H7 (cell line): Measurements from ENCODE around the gene MGARP. TPM values are rescaled to one million over a fixed set of nuclear protein-coding genes. Genes with fewer than 3 reads are reported as not detected.

Experiments
- DNase-seq: peaks from one replicate; pipeline ENCODE4 v3.0.0; 2012
- H3K27me3 ChIP-seq: 2 replicates; pipeline ENCODE4 v1.6.0; 2011; ENCODE audit warnings: mild to moderate bottlenecking, low read length; ENCODE audit not compliant: control insufficient read depth, insufficient read depth
- H3K36me3 ChIP-seq: replicated peaks from 2 replicates; pipeline ENCODE4 v1.5.1; 2011; ENCODE audit warnings: low read length; ENCODE audit not compliant: control insufficient read depth, insufficient read depth
- H3K4me3 ChIP-seq: 2 replicates; pipeline ENCODE4 v1.5.1; 2011; ENCODE audit warnings: low read depth, mild to moderate bottlenecking, control low read depth, low read length, moderate library complexity; ENCODE audit not compliant: insufficient read depth
- total RNA-seq: library from RNA; depleted of rRNA; stranded (reverse); fragments of >200 nt; shearing (Covaris generic); gene quantifications from 2 replicates; pipeline ENCODE4 v1.2.3, GENCODE V29; 2014

MGARP gene
- total RNA-seq, 1 experiment from 2014 or later = 0.21 TPM

DNA sequence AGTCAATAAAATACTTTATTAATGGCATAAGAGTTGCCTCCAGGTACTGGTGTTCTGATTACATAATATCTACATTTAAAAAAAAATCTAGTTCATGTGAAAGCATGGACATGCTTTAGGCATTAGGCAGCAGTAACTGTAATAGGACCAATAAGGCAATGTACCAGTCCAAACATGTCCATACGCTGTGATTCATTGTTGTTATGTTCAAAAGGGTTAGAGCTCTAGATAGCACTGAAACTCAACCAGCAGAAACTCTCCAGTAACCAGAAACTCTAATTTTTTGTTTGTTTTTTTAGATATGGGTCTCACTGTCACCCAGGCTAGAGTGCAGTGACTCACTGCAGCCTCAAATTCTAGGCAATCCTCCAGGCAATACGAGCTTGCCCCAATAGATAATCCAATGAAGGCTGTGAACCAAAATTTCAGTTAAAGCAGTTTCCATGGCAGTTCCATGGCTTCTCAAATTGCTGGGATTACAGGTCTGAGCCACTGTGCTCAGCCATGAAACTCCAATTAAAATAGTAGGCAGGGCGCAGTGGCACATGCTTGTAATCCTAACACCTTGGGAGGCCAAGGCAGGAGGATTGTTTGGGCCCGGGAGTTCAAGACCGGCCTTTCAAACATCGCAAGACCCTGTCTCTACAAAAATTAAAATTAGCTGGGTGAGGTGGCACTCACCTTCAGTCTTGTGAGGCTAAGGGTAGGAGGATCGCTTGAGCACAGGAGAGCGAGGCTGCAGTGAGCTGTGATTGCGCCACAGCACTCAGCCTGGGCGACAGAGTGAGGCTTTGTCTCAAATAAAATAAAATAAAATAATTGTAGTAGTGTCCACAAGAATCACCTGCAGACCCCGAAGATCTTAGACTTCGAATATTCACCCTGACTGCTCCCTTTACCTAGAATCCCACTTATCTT, 36.3 kb downstream of the MGARP start:
- no peak for DNase-seq
- no peaks in the 10 kb centered on the region for H3K27me3 ChIP-seq
- H3K36me3 ChIP-seq = no peaks in the 10 kb centered on the region
- H3K4me3 ChIP-seq = no peak overlapping the region

DNA sequence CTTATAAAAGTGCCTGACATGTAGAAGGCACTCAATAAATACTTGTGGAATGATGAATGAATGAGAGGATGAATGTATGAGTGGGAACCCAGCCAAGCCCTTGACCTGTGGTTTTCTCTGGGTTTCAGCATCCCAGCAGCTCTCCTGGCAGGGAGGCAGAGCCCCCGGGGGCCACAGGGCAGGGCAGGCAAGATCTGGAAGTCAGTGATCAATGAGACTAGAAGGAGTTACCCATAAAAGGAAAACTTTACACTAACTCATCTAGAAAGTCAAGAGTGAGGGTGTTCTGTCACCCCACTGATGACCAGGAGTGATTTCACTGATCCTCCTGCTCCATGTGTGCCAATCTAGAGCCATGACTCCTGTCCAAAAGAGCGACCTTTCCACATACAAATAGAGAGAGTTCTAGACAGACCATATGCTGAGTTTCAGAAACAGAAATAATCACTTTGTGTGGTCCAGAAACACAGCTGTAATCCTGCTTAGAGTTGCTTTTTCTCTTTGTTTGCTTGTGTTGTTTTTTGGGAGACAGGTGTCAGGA, 37.4 kb downstream of the MGARP start:
- Histone ChIP-seq H3K27me3 (no peaks in the 10 kb centered on the region), H3K36me3 (no peaks in the 10 kb centered on the region), H3K4me3 (no peak overlapping the region)
- peak; percentile 13 for DNase-seq

DNA sequence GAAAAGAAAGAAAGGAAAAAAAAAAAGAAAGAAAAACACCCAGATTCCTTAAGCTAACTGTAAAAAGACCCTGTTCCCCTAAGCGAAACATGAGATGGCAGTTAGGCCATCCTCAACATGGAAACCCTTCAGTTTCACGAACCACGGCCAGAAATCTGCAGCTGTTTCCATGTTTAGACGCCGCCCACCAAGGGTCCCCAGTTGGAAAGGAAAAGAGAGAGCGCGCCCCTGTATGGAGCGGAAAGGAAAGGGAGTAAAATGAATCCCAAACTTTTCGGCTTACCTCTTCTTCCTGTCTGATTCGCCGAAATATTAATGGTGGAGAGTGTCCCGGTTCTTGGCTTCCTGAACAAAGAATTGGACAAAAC, 38.3 kb downstream of the MGARP start:
- no peak overlapping the region for H3K4me3 ChIP-seq
- DNase-seq = no peak
- no peaks in the 10 kb centered on the region for H3K36me3 ChIP-seq
- no peaks in the 10 kb centered on the region for H3K27me3 ChIP-seq

DNA sequence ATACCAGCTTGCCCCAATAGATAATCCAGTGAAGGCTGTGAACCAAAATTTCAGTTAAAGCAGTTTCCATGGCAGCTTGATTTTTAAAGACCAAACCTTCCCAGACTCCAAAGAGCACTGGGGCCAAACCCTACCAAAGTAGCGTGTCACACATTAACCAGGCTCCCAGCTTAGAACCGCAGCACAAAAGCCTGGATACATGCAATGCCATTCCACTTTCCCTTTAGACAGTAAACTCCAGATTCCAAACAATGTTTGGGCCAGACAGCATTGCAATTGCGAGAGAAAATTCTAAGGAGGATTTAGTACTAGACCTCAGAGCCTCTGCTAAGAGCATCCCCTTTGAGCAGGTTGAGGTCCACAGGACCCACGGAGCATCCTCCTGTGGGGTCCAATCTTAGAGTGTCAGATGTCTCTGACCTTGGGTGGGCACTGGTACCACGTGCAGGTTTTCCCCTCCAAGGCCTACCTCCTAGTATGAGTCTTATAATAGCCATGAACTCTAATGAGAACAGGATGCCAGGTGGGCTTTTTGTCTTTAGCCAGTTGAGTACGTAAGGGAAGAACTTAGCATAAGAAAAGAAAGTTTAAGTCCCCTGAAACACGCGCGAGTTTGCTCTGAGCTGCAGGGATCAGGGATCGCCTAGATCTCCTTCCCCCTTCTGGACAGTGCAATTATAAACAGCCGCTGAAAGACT, 38.8 kb downstream of the MGARP start:
- H3K4me3 ChIP-seq = no peak overlapping the region
- no peaks in the 10 kb centered on the region for H3K27me3 ChIP-seq
- H3K36me3 ChIP-seq = no peaks in the 10 kb centered on the region
- DNase-seq = peak; percentile 64

DNA sequence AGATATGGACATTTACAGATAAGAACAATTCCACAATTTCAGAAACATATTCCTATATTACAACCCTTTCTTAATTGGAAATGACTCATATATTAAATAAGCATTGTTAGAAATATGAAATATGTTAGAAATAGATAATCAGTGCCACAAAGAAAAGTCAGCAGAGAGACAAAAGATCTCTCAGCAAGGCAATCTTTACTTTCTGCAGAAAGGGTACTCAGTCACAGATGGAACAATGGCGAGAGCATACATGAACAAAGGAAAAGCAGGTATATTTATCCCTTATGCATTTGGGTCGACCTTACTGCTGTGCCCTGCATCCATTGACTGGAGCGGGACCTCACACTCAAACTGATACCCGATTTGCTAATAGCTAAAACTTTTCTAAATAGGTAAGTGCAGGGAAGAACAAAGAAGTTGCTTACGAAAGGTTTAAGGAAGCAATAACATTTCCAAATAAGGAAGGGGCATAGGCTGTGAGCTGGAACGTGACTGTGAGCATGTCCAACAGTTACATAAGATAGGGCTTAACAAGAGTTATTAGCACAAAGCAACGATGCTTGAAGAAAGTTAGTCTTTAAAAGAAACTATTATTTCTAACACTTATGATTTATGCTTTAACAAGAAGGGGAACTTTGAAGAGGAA, 40.8 kb downstream of the MGARP start:
- no peaks in the 10 kb centered on the region for H3K36me3 ChIP-seq

DNA sequence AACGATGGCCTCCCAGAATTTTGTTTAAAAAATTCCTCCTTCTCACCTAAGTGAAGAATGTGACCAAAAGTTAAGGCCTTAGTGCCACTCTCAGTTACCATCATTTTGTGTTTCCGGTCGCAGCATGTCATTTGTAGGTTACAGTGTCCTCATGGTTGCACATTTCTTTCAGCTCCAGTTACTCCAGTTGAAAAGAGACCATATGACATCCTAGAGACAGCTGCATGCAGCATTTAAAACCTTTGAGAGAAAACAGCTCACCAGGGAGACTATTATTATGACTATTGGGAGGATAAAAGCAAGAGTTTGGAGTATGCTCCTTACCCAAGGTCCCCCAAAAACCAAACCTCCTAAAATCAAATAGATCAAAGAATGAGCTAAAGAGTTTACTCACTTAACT, 45.8 kb downstream of the MGARP start:
- Histone ChIP-seq H3K4me3 (no peak overlapping the region), H3K27me3 (no peaks in the 10 kb centered on the region), H3K36me3 (no peaks in the 10 kb centered on the region)
- peak; percentile 13 for DNase-seq

More for the DNA sequence above, 40.8 kb downstream of the MGARP start:
- no peak overlapping the region for H3K4me3 ChIP-seq
- no peak for DNase-seq
- H3K27me3 ChIP-seq = no peaks in the 10 kb centered on the region

DNA sequence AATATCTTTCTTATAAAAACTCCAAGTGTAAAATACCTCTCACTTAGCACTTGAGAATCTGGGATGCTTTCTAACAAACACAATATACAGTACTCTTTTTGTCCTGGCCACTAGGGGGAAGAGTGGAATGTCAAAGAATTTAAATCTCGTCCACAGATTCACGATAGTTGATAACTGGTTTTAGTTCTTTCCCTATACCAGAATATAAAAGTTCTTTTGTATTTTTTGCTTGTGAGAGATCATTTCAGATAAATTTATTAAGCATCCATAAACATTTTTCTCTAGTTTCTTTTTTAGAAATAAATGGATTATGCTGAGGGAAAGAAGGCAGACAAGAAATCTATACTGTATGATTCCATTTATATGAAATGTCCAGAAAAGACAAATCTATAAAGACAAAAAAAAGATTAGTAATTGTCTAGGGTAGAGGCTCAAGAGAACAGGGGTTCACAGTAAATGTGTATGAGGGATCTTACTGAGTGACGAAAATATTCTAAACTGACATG, 50.4 kb downstream of the MGARP start:
- no peak overlapping the region for H3K4me3 ChIP-seq
- no peaks in the 10 kb centered on the region for H3K27me3 ChIP-seq
- H3K36me3 ChIP-seq = no peaks in the 10 kb centered on the region
- DNase-seq = peak; percentile 42

DNA sequence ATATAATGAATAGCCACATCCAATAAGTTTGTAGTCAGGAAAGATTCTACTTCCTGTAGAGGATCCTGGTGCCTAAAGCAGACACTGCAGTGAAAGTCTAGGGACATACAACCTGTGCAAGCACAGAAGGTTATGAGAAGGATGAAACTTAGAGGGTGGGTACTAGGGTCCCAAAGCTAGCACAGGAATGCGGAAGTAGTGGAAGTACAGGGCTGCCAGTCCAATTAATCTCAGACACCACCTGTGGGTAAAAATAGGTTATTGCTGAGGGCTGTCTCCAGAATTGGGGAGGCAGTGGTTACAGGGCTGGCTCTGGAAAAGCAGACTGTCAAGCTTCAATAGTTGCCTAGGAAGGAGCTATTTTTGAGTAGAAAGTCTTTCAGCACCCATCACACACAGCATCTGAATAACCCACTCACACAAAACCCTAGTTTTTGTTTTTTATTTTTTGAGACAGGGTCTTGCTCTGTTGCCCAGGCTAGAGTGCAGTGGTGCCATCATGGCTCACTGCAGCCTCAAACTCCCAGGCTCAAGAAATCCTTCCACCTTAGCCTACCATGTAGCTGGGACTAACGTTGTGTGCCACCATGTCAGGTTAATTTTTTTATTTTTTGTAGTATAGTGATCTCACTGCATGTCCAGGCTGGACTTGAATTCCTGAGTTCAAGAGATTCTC, 52.2 kb downstream of the MGARP start:
- H3K27me3 ChIP-seq = no peaks in the 10 kb centered on the region
- H3K36me3 ChIP-seq = no peaks in the 10 kb centered on the region
- no peak for DNase-seq
- H3K4me3 ChIP-seq = no peak overlapping the region

DNA sequence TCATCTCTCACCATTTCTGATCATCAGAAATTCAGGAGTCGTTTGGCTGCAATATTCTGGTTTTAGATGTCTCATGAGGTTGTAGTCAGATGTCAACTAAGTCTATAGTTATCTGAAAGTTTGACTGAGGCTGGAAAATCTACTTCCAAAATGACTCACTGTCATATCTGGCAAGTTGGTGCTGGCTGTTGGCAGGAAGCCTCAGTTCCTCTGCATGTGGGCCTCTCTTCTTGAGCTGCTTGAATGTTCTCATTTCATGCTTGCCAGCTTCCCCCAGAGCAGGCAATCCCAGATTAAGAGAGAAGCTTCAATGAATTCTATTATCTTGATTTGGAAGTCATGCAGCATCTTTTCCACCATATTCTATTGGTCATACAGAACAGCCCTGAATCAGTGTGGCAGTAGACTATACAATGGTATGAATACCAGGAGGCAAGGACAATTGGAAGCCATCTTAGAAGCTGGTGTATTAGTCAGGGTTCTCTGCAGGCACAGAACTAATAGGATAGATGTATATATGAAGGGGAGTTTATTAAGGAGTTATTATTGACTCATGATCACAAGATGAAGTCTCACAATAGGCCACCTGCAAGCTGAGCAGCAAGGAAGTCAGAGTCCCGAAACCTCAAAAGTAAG, 56.2 kb downstream of the MGARP start:
- no peak for DNase-seq
- no peaks in the 10 kb centered on the region for H3K36me3 ChIP-seq
- no peak overlapping the region for H3K4me3 ChIP-seq
- H3K27me3 ChIP-seq = no peaks in the 10 kb centered on the region

DNA sequence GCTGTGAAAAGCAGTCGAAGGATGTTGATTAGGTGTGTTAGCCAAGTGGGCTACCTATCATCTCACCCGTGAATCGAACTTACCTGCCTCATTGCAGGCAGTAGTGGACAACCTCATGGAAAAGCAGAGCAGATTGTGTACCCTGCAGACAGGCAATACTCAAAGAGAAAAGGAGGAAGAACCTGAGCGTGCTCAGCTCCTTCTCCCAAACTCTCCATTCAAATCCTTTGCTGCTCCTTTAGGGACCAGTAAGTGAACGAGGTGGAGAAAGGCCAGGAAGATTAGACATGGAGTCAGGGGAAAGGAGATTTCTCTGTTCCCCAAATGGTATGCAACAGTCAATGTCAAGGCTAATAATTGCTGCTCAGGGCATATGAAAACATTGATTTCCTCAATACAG, 57.8 kb downstream of the MGARP start:
- no peak overlapping the region for H3K4me3 ChIP-seq
- no peaks in the 10 kb centered on the region for H3K27me3 ChIP-seq
- no peak for DNase-seq
- H3K36me3 ChIP-seq = no peaks in the 10 kb centered on the region

DNA sequence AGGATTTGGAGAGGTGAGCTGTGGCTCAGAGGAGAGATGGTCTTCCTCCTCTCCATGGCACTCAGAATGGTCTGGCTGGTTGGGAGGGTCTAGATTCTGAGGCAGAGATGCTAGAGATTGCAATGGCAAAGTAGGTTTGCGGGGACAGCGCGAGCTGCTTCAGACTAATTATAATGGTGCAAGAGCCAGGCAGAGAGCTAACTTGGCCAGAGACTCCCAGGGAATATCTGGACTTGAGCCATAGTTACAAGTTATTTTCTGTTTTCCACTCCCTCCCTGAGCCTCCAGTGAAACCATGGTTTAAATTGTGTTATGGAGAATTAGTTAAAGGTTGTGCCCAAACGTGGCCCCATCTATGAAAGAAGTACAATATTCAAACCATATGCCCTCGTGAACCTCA, 58.3 kb downstream of the MGARP start:
- Histone ChIP-seq H3K36me3 (no peaks in the 10 kb centered on the region), H3K4me3 (no peak overlapping the region), H3K27me3 (no peaks in the 10 kb centered on the region)
- DNase-seq = no peak

DNA sequence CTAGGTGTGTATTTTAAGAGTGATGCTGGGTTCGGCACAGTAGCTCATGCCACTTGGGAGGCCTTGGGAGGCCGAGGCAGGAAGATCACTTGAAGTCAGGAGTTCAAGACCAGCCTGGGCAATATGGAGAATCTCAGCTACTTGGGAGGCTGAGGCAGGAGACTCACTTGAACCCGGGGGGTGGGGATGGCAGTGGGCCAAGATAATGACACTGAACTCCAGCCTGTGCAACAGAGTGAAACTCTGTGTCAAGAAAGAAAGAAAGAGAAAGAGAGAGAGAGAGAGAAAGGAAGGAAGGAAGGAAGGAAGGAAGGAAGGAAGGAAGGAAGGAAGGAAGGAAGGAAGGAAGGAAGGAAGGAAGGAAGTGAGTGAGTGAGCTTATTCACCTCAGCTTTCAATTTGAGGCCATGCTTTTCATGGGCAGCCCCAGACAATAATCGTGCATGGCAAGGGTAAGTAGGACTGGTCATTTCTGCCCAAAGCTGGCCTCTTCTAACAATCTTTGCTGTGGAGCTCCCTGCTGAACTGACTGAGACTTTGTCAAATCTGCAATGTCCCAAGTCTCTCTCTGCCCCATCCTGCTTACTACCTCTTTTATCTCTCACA, 60.5 kb downstream of the MGARP start:
- H3K4me3 ChIP-seq = no peak overlapping the region
- H3K36me3 ChIP-seq = no peaks in the 10 kb centered on the region
- DNase-seq = no peak
- H3K27me3 ChIP-seq = no peaks in the 10 kb centered on the region
